ENCODE measurements around the gene CTRL.

CTRL gene

GRCh38 chr16:67885976-67886375 lies 45.7 kb downstream of the CTRL start:
- DNase-seq = no peak

- no peak for DNase-seq
These were observed 46.1 kb downstream of the CTRL start for GRCh38 chr16:67885545-67885944.

- peak; percentile 78 for DNase-seq
These were observed 47.0 kb downstream of the CTRL start, which contains the start of gene NRN1L for GRCh38 chr16:67884684-67885083. Gene NRN1L (plus strand): TSS chr16:67884885. CDS start chr16:67884904, 19 bp downstream.

- DNase-seq = peak; percentile 10
These were observed 47.8 kb downstream of the CTRL start for GRCh38 chr16:67883872-67884261.

- no peak for DNase-seq
These were observed 48.4 kb downstream of the CTRL start for GRCh38 chr16:67883146-67883871.

GRCh38 chr16:67882374-67883145 lies 49.1 kb downstream of the CTRL start:
- DNase-seq = no peak

GRCh38 chr16:67881621-67882161 lies 50.0 kb downstream of the CTRL start:
- DNase-seq = no peak

- no peak for DNase-seq
These were observed 51.1 kb downstream of the CTRL start for GRCh38 chr16:67880584-67880983.

GRCh38 chr16:67879936-67880335 lies 51.7 kb downstream of the CTRL start:
- no peak for DNase-seq
